H7 (cell line): ENCODE results near the gene ARHGAP18. TPM values are rescaled to one million over a fixed set of nuclear protein-coding genes. Genes with fewer than 3 reads are reported as not detected.

ENCODE experiments used
- DNase-seq: peaks from one replicate; pipeline ENCODE4 v3.0.0; 2012
- H3K27me3 ChIP-seq: 2 replicates; pipeline ENCODE4 v1.6.0; 2011; ENCODE audit warnings: mild to moderate bottlenecking, low read length; ENCODE audit not compliant: control insufficient read depth, insufficient read depth
- H3K36me3 ChIP-seq: replicated peaks from 2 replicates; pipeline ENCODE4 v1.5.1; 2011; ENCODE audit warnings: low read length; ENCODE audit not compliant: control insufficient read depth, insufficient read depth
- H3K4me3 ChIP-seq: 2 replicates; pipeline ENCODE4 v1.5.1; 2011; ENCODE audit warnings: low read depth, mild to moderate bottlenecking, control low read depth, low read length, moderate library complexity; ENCODE audit not compliant: insufficient read depth
- total RNA-seq: library from RNA; depleted of rRNA; stranded (reverse); fragments of >200 nt; shearing (Covaris generic); gene quantifications from 2 replicates; pipeline ENCODE4 v1.2.3, GENCODE V29; 2014

The ARHGAP18 gene
- total RNA-seq, 1 experiment from 2014 or later, result 3.9 TPM

- H3K36me3 ChIP-seq, result no peaks in the 10 kb centered on the region
- H3K27me3 ChIP-seq, result no peaks in the 10 kb centered on the region
- no peak overlapping the region for H3K4me3 ChIP-seq
- no peak for DNase-seq
These were observed 104.9 kb downstream of the ARHGAP18 start for GRCh38 chr6:129605095-129605494.

- no peak for DNase-seq
- Histone ChIP-seq H3K4me3 (no peak overlapping the region), H3K36me3 (no peaks in the 10 kb centered on the region), H3K27me3 (no peaks in the 10 kb centered on the region)
These were observed 105.7 kb downstream of the ARHGAP18 start for GRCh38 chr6:129604321-129604720.

GRCh38 chr6:129603741-129604140, 106.2 kb downstream of the ARHGAP18 start:
- no peak for DNase-seq
- H3K36me3 ChIP-seq, result no peaks in the 10 kb centered on the region
- H3K4me3 ChIP-seq, result no peak overlapping the region
- no peaks in the 10 kb centered on the region for H3K27me3 ChIP-seq

GRCh38 chr6:129601323-129601722, 108.7 kb downstream of the ARHGAP18 start:
- Histone ChIP-seq H3K4me3 (no peak overlapping the region), H3K36me3 (no peaks in the 10 kb centered on the region), H3K27me3 (no peaks in the 10 kb centered on the region)
- DNase-seq, result no peak

- no peaks in the 10 kb centered on the region for H3K27me3 ChIP-seq
- H3K4me3 ChIP-seq, result no peak overlapping the region
- no peaks in the 10 kb centered on the region for H3K36me3 ChIP-seq
- no peak for DNase-seq
These were observed 110.5 kb downstream of the ARHGAP18 start for GRCh38 chr6:129599467-129599866.

- no peak overlapping the region for H3K4me3 ChIP-seq
- peak; percentile 43 for DNase-seq
- H3K36me3 ChIP-seq, result no peaks in the 10 kb centered on the region
- H3K27me3 ChIP-seq, result no peaks in the 10 kb centered on the region
These were observed 111.5 kb downstream of the ARHGAP18 start for GRCh38 chr6:129598244-129599187.

GRCh38 chr6:129597023-129597713, 112.8 kb downstream of the ARHGAP18 start:
- Histone ChIP-seq H3K27me3 (no peaks in the 10 kb centered on the region), H3K36me3 (no peaks in the 10 kb centered on the region), H3K4me3 (no peak overlapping the region)
- no peak for DNase-seq

- DNase-seq, result no peak
These were observed 113.5 kb downstream of the ARHGAP18 start for GRCh38 chr6:129596522-129596921.

GRCh38 chr6:129593233-129593564, 116.8 kb downstream of the ARHGAP18 start:
- Histone ChIP-seq H3K4me3 (no peak overlapping the region), H3K36me3 (no peaks in the 10 kb centered on the region), H3K27me3 (no peaks in the 10 kb centered on the region)
- DNase-seq, result no peak

More at GRCh38 chr6:129596522-129596921, 113.5 kb downstream of the ARHGAP18 start:
- H3K27me3 ChIP-seq, result no peaks in the 10 kb centered on the region
- H3K4me3 ChIP-seq, result no peak overlapping the region
- H3K36me3 ChIP-seq, result no peaks in the 10 kb centered on the region

- H3K36me3 ChIP-seq, result no peaks in the 10 kb centered on the region
- no peak overlapping the region for H3K4me3 ChIP-seq
- no peaks in the 10 kb centered on the region for H3K27me3 ChIP-seq
- no peak for DNase-seq
These were observed 117.3 kb downstream of the ARHGAP18 start for GRCh38 chr6:129592516-129593232.

GRCh38 chr6:129590408-129591022, 119.5 kb downstream of the ARHGAP18 start:
- Histone ChIP-seq H3K4me3 (no peak overlapping the region), H3K27me3 (no peaks in the 10 kb centered on the region), H3K36me3 (no peaks in the 10 kb centered on the region)
- DNase-seq, result no peak

- no peak overlapping the region for H3K4me3 ChIP-seq
- H3K27me3 ChIP-seq, result no peaks in the 10 kb centered on the region
- H3K36me3 ChIP-seq, result no peaks in the 10 kb centered on the region
- DNase-seq, result no peak
These were observed 123.2 kb downstream of the ARHGAP18 start for GRCh38 chr6:129586815-129587214.

GRCh38 chr6:129583866-129584265, 126.1 kb downstream of the ARHGAP18 start:
- no peak for DNase-seq

GRCh38 chr6:129578315-129578714, 131.7 kb downstream of the ARHGAP18 start:
- H3K27me3 ChIP-seq, result no peaks in the 10 kb centered on the region
- DNase-seq, result no peak
- H3K36me3 ChIP-seq, result no peaks in the 10 kb centered on the region
- no peak overlapping the region for H3K4me3 ChIP-seq

More at GRCh38 chr6:129583866-129584265, 126.1 kb downstream of the ARHGAP18 start:
- no peak overlapping the region for H3K4me3 ChIP-seq
- H3K27me3 ChIP-seq, result no peaks in the 10 kb centered on the region
- H3K36me3 ChIP-seq, result no peaks in the 10 kb centered on the region
